GM12872 (cell line): ENCODE results near the gene PNP.

Experiments used
- CTCF ChIP-seq: IDR thresholded peaks from 3 replicates; pipeline ENCODE4 v1.5.1; 2011; ENCODE audit warnings: low read depth, mild to moderate bottlenecking, low read length, moderate library complexity; ENCODE audit not compliant: insufficient read depth

PNP gene

GRCh38 chr14:20516921-20517320 lies 47.7 kb downstream of the PNP start:
- TF ChIP-seq CTCF = no peak

- no peak for TF ChIP-seq CTCF
Measured at GRCh38 chr14:20522332-20522731, 53.1 kb downstream of the PNP start.

GRCh38 chr14:20524027-20524426 lies 54.8 kb downstream of the PNP start:
- TF ChIP-seq CTCF = no peak
